HUES64 (cell line): ENCODE data around the gene IGHMBP2.
"Not testable (repeated sequence)": the region's sequence is repeated elsewhere in the genome, so short reads cannot be mapped to it uniquely, and the experiment has no call there.

Source experiments
- H3K27ac ChIP-seq: 2 replicates; pipeline ENCODE4 v1.7.0; 2013; ENCODE audit warnings: low read depth, low read length, inconsistent platforms
- H3K27me3 ChIP-seq: 2 replicates; pipeline ENCODE4 v1.6.1; 2013; ENCODE audit warnings: mild to moderate bottlenecking, low read length; ENCODE audit not compliant: insufficient read depth
- H3K36me3 ChIP-seq: 2 replicates; pipeline ENCODE4 v1.6.1; 2013; ENCODE audit warnings: mild to moderate bottlenecking, low read length; ENCODE audit not compliant: insufficient read depth
- H3K4me1 ChIP-seq: 2 replicates; pipeline ENCODE4 v1.6.1; 2013; ENCODE audit warnings: mild to moderate bottlenecking, low read length, moderate library complexity; ENCODE audit not compliant: insufficient read depth
- H3K4me3 ChIP-seq: 2 replicates; pipeline ENCODE4 v1.5.1; 2013; ENCODE audit warnings: mild to moderate bottlenecking, low read length, moderate library complexity
- H3K9ac ChIP-seq: 2 replicates; pipeline ENCODE4 v1.6.1; 2013; ENCODE audit warnings: mild to moderate bottlenecking, low read depth, low read length
- H3K9me3 ChIP-seq: 2 replicates; pipeline ENCODE4 v1.6.1; 2013; ENCODE audit warnings: low read depth, low read length; ENCODE audit not compliant: insufficient read depth
- WGBS: fragments of 150-250, 120-280 bp; methylation state at CpG from one replicate; pipeline ENCODE4 v1.1.7; 2013; ENCODE audit warnings: missing lambda C conversion rate; 5-methylcytosine and 5-hydroxymethylcytosine counted together

The IGHMBP2 gene

GRCh38 chr11:68867066-68867465, 36.6 kb upstream of the IGHMBP2 start:
- H3K9me3 ChIP-seq = no peaks in the 10 kb centered on the region

GRCh38 chr11:68868221-68868835, 35.4 kb upstream of the IGHMBP2 start:
- no peaks in the 10 kb centered on the region for H3K27me3 ChIP-seq
- WGBS = 71% methylated on average over 18 of the region's 18 CpGs
- H3K9me3 ChIP-seq = no peaks in the 10 kb centered on the region
- no peak overlapping the region for H3K9ac ChIP-seq
- H3K27ac ChIP-seq = no peak overlapping the region
- no peaks in the 10 kb centered on the region; the same call in 1 of the 2 replicates for H3K4me1 ChIP-seq
- H3K4me3 ChIP-seq = no peak overlapping the region
- H3K36me3 ChIP-seq = no peaks in the 10 kb centered on the region

More at GRCh38 chr11:68867066-68867465, 36.6 kb upstream of the IGHMBP2 start:
- Histone ChIP-seq H3K4me1 (no peaks in the 10 kb centered on the region; the same call in 1 of the 2 replicates), H3K27ac (no peak overlapping the region), H3K27me3 (no peaks in the 10 kb centered on the region), H3K4me3 (no peak overlapping the region), H3K36me3 (no peaks in the 10 kb centered on the region), H3K9ac (no peak overlapping the region)
- WGBS = 81% methylated on average over 6 of the region's 6 CpGs

GRCh38 chr11:68870470-68870869, 33.2 kb upstream of the IGHMBP2 start:
- Histone ChIP-seq H3K9ac (no peak overlapping the region), H3K27ac (no peak overlapping the region), H3K4me1 (no peaks in the 10 kb centered on the region; the same call in 1 of the 2 replicates), H3K4me3 (no peak overlapping the region; the same call in 1 of the 2 replicates), H3K9me3 (no peaks in the 10 kb centered on the region), H3K36me3 (no peaks in the 10 kb centered on the region), H3K27me3 (no peaks in the 10 kb centered on the region)
- 69% methylated on average over 9 of the region's 9 CpGs for WGBS

GRCh38 chr11:68872216-68873003, 31.3 kb upstream of the IGHMBP2 start:
- Histone ChIP-seq H3K36me3 (no peaks in the 10 kb centered on the region), H3K4me1 (no peaks in the 10 kb centered on the region; the same call in 1 of the 2 replicates), H3K27me3 (no peaks in the 10 kb centered on the region), H3K9me3 (no peaks in the 10 kb centered on the region), H3K27ac (no peak overlapping the region), H3K9ac (no peak overlapping the region), H3K4me3 (no peak overlapping the region)
- WGBS = 89% methylated on average over 12 of the region's 12 CpGs

GRCh38 chr11:68878022-68878421, 25.7 kb upstream of the IGHMBP2 start:
- WGBS = 89% methylated on average over 7 of the region's 7 CpGs

GRCh38 chr11:68880851-68881250, 22.8 kb upstream of the IGHMBP2 start:
- peaks cover 2% of the 10 kb centered on the region; the same call in 1 of the 2 replicates for H3K36me3 ChIP-seq
- no peaks in the 10 kb centered on the region for H3K9me3 ChIP-seq
- no peaks in the 10 kb centered on the region for H3K4me1 ChIP-seq
- no peaks in the 10 kb centered on the region for H3K27me3 ChIP-seq
- no peak overlapping the region for H3K27ac ChIP-seq
- no peak overlapping the region for H3K4me3 ChIP-seq
- 90% methylated on average over 5 of the region's 5 CpGs for WGBS
- H3K9ac ChIP-seq = no peak overlapping the region

More at GRCh38 chr11:68878022-68878421, 25.7 kb upstream of the IGHMBP2 start:
- Histone ChIP-seq H3K4me3 (no peak overlapping the region), H3K36me3 (peaks cover 2% of the 10 kb centered on the region; the same call in 1 of the 2 replicates), H3K27me3 (no peaks in the 10 kb centered on the region), H3K9me3 (no peaks in the 10 kb centered on the region), H3K4me1 (no peaks in the 10 kb centered on the region), H3K27ac (no peak overlapping the region), H3K9ac (no peak overlapping the region)

- Histone ChIP-seq H3K9me3 (no peaks in the 10 kb centered on the region), H3K27me3 (no peaks in the 10 kb centered on the region), H3K9ac (no peak overlapping the region), H3K4me1 (no peaks in the 10 kb centered on the region), H3K4me3 (no peak overlapping the region), H3K27ac (no peak overlapping the region), H3K36me3 (peaks cover 2% of the 10 kb centered on the region; the same call in 1 of the 2 replicates)
- 94% methylated on average over 2 of the region's 2 CpGs for WGBS
Observed at GRCh38 chr11:68881320-68881719, 22.4 kb upstream of the IGHMBP2 start.

- WGBS = 87% methylated on average over 12 of the region's 13 CpGs
- H3K27ac ChIP-seq = no peak overlapping the region
- no peak overlapping the region for H3K4me3 ChIP-seq
- H3K9me3 ChIP-seq = no peaks in the 10 kb centered on the region
- H3K4me1 ChIP-seq = no peaks in the 10 kb centered on the region
- no peaks in the 10 kb centered on the region for H3K27me3 ChIP-seq
- no peak overlapping the region for H3K9ac ChIP-seq
- peaks cover 2% of the 10 kb centered on the region; the same call in 1 of the 2 replicates for H3K36me3 ChIP-seq
Observed at GRCh38 chr11:68882391-68882790, 21.3 kb upstream of the IGHMBP2 start.

GRCh38 chr11:68884827-68885226, 18.9 kb upstream of the IGHMBP2 start:
- not testable (repeated sequence) for H3K4me1 ChIP-seq, H3K9me3 ChIP-seq, H3K27ac ChIP-seq, H3K4me3 ChIP-seq, H3K9ac ChIP-seq, H3K36me3 ChIP-seq, H3K27me3 ChIP-seq
- WGBS = 94% methylated on average over 15 of the region's 15 CpGs

GRCh38 chr11:68889948-68890446, 13.7 kb upstream of the IGHMBP2 start:
- Histone ChIP-seq H3K36me3 (peaks cover 43% of the 10 kb centered on the region), H3K27ac (no peak overlapping the region), H3K9me3 (no peaks in the 10 kb centered on the region), H3K9ac (no peak overlapping the region), H3K4me3 (no peak overlapping the region), H3K4me1 (no peaks in the 10 kb centered on the region), H3K27me3 (no peaks in the 10 kb centered on the region)
- WGBS = 65% methylated on average over 18 of the region's 18 CpGs

- 93% methylated on average over 17 of the region's 17 CpGs for WGBS
Observed at GRCh38 chr11:68890490-68891231, 13.0 kb upstream of the IGHMBP2 start.

More at GRCh38 chr11:68890490-68891231, 13.0 kb upstream of the IGHMBP2 start:
- Histone ChIP-seq H3K36me3 (peaks cover 49% of the 10 kb centered on the region), H3K27ac (no peak overlapping the region), H3K9ac (no peak overlapping the region), H3K4me1 (no peaks in the 10 kb centered on the region), H3K27me3 (no peaks in the 10 kb centered on the region), H3K4me3 (no peak overlapping the region), H3K9me3 (no peaks in the 10 kb centered on the region)
